ACHN (cell line): ENCODE data around the gene TXNDC5.

Source experiments
- DNase-seq: peaks from one replicate; pipeline ENCODE4 v3.0.0-alpha.2; 2015
- in situ Hi-C: cut with HindIII; loops from 2 replicates; pipeline ENCODE4 v1.10.0; 2017; ENCODE audit warnings: low sequenced_read_pairs, low pct_ligation_motif_present, low pct_unique_long_range_greater_than_20kb

The TXNDC5 gene

DNA sequence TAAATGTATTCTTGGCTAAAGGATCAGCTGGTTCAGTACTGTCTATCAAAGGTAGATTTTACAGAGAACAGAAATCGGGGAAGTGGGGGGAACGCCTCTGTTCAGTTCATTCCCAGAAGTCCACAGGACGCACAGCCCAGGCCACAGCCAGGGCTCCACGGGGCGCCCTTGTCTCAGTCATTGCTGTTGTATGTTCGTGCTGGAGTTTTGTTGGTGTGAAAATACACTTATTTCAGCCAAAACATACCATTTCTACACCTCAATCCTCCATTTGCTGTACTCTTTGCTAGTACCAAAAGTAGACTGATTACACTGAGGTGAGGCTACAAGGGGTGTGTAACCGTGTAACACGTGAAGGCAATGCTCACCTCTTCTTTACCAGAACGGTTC, 29.9 kb downstream of the TXNDC5 start:
- DNase-seq: no peak
- in situ Hi-C loops: no loop called here

DNA sequence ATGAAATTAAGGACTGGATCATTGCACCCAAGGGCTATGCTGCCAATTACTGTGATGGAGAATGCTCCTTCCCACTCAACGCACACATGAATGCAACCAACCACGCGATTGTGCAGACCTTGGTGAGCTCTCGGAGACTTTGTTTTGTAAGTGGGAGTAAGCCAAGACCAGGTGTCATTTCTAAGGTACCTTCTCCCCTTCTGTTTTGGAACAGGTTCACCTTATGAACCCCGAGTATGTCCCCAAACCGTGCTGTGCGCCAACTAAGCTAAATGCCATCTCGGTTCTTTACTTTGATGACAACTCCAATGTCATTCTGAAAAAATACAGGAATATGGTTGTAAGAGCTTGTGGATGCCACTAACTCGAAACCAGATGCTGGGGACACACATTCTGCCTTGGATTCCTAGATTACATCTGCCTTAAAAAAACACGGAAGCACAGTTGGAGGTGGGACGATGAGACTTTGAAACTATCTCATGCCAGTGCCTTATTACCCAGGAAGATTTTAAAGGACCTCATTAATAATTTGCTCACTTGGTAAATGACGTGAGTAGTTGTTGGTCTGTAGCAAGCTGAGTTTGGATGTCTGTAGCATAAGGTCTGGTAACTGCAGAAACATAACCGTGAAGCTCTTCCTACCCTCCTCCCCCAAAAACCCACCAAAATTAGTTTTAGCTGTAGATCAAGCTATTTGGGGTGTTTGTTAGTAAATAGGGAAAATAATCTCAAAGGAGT, 30.4 kb downstream of the TXNDC5 start:
- in situ Hi-C loops: no loop called here
- DNase-seq: no peak

DNA sequence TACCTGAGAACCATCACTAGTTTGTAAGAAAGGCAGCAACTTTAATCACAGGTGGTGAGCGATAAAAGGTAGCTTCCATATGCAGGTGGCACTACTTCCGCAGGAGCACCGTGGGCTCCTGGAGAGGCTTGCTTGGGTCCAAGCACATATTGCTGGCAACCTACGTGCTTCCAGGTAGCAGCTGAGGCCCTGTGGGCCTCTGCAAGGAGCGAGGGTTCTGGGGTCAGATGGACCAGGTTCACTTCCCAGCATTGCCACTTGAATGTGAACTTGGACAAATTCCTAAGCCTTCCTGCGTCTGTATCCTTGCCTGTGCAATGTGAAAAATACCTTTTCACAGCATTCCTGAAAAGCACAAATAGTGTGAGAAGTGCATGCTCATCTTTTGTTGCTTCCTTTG, 31.0 kb downstream of the TXNDC5 start:
- in situ Hi-C loops: no loop called here
- no peak for DNase-seq

DNA sequence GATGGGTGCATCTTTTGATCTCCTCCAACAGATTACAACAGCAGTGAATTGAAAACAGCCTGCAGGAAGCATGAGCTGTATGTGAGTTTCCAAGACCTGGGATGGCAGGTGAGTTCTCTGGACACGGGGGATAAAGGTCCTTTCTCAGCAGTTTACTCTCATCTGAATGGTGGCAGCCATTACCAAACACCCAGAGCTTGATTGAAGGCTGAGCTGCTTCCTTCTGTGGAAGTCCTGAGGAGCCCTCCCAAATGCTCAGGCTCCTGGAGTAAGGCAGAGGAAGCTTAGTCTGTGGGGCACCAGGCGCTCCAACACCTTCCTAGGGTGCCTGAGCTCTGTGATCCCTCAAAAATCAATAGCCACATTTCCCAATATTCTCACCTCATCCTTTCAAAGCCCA, 31.5 kb downstream of the TXNDC5 start:
- DNase-seq: no peak
- in situ Hi-C loops: no loop called here

DNA sequence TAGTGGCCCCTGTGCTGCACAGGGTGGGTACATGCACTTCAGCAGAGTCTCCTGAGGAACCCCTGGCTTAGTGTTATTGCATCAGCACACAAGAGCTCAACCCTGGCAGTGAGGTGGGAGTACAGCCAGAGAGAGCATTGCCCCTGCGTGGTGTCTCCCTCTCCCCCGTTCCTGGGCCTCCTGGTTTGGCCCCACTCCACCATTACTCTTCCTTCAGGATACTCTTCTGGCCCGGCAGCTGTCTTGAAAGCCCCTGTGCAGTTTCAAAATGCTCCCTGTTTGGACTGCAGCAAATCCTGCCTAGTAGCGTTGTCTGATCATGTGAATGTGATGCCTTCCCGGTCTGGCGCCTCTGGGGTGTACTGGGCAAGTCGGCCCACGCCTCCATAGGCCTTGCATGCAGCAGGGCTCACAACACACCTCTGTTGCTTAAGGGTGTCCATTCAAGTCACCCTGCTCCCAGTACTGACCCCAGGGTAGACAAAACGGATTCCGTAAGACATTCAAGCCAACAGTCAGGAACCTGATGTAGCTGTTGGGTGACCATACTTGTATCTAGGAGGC, 32.1 kb downstream of the TXNDC5 start:
- no peak for DNase-seq
- in situ Hi-C loops: no loop called here

DNA sequence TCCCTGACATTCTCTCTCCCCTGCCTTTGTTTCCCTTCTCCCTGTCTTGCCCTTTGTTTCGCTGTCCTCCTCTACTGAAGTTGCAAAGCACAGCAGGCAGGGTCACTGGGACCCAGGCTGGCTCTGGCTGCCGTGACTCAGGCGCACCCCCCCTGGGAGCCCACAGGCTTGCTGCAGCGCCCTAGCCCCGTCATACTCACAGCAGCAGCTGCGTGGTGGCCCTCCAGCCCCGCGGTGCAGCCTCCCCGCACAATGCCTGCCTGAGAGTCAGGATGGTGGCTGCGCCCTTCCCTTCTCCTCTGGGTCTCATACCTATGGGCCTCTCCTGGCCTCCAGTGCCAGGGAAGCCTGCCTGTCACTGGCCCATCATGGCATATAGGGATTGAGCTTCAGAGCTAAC, 41.7 kb downstream of the TXNDC5 start:
- no peak for DNase-seq
- in situ Hi-C loops: no loop called here

DNA sequence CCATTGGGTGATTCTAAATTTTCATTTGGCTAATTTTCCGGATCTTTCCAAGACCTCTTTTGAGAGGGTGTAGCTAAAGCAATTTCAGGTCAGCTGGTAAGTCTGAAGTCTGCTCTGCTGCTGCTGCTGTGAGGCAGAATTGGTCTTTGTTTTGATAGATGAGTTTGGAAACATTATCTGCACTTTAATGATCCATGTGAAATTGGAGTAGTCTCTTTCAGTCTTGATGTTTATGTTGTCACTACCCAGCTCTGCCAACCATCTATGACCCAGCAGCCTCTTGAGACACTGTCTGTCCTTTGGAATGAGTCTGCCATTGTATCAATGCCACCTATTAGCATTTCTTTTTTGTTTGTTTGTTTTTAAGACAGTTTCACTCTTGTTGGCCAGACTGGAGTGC, 44.1 kb downstream of the TXNDC5 start:
- in situ Hi-C loops: no loop called here
- DNase-seq: no peak

DNA sequence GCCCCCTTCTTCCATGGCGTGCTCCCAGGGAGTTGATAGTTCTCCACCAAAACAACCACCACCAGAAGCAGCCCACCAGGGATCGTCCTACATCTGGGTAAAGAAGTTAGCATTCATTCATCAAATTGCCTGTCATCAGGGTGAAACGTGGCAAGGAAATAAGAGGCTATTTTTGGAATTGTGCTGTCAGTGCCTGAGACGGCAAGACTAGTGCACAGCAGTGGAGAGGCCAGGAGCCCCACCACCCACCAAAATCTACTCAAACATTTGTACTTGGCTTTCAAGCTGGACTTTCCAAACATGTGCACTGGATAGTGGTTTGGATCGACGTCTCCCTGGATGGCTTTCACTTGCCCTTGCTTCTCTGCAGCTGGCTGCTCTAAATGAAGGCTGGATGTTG, 44.8 kb downstream of the TXNDC5 start:
- DNase-seq: no peak
- in situ Hi-C loops: no loop called here

DNA sequence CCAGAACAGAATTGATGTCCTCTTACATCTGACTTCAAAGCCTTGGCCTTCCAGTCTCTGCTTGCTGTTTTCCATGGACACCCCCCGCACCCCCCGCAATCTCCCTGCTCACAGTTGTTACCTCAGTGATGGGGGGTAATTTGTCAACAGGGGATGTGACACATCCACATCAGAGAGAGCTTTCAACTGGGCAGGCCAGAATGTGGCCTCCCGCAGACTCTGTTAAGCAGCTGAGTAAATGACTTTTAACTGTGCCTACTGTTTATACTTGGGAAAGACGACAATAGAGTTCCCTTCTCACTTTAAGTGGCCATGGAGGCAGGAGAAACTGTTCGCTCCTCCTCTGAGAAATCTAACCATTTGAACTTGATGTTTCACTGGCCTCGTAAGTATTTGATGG, 51.0 kb downstream of the TXNDC5 start:
- in situ Hi-C loops: no loop called here
- DNase-seq: no peak

DNA sequence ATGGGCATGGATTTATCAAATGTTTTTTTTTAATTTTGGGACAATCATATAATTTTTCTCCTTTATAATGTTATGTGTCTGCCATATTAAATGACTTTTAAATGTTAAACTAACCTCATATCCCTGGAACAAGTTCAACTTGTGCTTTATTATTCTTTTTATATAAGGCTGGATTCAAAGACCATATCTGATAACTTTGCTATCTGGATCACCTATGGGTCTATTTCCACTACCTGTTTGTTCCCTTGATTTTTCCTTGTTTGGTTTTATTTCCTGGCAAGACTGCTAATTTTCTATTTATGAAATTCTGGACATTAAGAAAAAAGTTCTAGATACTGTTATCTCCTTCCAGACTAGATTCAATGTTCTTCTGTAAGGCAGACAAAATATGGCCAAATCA, 58.8 kb downstream of the TXNDC5 start:
- DNase-seq: no peak
- in situ Hi-C loops: no loop called here

DNA sequence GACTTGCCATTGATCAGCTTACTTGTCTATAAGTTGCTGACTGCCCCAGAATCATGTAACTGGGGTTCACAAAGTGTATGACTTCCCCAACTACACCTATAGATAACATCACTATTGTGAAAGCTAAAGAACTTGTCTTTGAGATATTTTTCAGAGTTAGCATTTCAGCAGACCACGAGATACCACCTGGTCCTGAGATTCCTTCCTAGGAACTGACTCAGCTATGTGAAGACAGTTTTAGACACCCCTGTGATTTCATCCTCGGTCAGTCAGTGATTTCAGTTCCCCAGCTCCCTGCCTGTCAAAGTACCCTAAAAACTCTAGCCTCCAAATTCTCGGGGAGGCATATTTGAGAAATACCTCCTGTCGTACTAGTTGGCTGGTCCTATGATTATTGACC, 62.4 kb downstream of the TXNDC5 start:
- no peak for DNase-seq

DNA sequence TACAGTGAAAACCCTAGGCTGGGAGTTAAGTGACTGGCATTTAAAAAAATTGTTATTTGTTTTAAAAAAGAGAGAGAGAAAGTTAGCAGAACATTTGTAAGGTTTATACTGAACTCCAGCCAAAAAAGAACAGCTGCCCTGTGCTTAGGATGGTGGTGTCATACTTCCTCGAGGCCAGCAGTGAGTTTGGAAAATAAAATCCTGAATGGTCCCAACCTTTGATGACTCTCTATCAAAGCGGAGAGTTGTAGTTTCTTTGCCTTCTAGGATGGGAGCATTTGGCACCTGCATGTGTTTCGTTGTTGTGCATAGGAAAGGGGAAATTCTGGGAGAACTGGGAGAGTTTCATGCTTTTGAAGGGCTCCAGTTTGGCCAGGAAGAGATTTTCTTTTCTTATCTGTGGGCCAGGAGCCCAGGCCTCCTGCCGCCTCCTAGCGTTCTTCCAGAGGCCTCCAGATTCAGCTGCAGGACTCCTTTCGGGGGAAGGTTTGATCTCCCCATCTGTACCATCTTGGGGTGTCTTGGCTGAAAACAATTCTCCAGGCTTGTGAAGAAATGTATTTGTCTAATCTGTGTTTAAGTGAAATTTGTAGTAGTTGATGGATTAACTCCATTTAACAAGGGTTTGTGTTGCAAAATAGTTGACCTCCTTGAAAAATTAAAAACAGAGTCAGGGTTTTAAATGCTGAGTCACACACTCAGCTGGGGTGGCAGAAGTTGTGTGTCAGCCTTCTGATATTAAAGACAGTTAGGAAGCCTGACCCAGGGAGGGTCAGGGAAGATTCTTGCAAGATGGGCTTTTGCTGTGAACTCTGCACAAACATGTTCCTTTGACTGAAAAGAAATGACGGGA, 63.4 kb downstream of the TXNDC5 start:
- no peak for DNase-seq
- in situ Hi-C loops: no loop called here

More for the DNA sequence above, 62.4 kb downstream of the TXNDC5 start:
- in situ Hi-C loops: no loop called here

DNA sequence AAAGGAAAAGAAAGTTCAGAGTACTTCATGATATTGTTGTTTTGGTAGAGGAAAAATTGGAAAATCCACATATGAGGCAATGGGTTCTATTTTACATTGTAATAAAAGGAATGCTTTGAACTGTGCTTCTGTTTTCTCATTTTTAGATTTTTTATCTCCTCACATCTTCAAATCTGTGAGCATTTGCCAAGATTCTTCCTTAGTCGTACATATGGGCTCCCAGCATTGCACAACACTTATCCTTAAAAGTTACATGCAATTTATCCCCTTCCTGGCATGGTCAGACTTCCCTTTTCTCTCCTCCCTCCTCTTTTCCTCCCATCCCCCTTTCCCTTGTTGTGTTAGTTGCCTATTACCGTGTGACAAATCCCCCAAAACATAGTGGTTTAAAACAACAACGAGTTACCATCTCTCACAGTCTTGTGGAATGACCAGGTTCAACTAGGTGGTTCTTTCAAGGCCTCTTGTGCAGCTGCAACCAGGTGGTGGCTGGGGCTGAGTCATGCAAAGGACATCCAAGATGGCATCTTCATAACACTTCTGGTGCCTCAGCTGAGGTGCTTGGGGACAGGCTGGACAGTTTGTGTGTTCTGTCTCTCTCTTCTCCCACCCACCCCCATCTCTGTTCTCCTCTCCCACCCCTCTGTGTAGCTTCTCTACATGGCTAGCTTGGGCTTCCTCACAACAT, 68.7 kb downstream of the TXNDC5 start:
- in situ Hi-C loops: no loop called here
- no peak for DNase-seq

DNA sequence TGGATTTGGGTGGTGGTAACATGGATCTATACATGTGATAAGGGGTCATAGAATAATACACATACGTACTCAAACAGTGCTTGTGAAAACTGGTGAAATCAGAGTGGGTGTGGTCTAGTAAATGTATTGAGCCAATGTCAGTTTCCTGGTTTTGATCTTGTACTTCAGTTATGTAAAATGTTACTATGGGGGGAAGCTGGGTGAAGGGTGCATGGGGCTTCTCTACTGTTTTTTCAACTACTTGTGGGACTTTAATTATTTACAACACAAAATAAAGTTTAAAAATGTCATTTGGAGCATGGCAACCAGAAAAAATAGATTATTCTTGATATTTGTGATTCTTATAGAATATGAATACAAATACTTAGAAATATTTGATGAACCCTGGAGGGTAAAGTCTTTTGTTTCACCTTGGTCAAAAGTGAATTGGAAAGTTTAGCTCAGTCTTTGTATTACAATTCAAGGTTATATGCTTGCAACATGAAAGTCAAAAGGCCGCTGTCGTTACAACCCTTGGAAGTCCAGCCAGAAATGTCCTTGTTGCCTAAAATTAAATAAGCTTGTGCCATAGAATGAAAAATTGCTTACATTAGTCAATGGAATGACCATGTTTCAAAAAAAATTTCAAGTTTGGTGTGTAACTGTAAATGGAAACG, 74.1 kb downstream of the TXNDC5 start:
- in situ Hi-C loops: no loop called here
- no peak for DNase-seq

DNA sequence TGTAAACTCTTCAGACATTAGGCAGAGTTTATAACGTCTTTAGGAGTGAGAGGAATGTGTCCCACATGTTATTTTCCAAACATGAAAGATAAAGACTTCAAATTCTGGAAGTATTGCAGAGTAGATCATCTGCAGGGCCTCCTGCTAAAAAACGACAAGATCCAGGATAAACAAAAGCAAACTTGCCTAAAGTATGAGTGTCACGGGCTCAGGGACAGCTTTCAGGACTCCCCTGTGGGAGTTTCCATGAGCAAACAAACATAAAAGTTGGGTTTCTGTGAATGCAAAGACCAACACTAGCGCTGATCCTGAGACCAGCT, 76.9 kb downstream of the TXNDC5 start:
- DNase-seq: no peak
- in situ Hi-C loops: no loop called here

DNA sequence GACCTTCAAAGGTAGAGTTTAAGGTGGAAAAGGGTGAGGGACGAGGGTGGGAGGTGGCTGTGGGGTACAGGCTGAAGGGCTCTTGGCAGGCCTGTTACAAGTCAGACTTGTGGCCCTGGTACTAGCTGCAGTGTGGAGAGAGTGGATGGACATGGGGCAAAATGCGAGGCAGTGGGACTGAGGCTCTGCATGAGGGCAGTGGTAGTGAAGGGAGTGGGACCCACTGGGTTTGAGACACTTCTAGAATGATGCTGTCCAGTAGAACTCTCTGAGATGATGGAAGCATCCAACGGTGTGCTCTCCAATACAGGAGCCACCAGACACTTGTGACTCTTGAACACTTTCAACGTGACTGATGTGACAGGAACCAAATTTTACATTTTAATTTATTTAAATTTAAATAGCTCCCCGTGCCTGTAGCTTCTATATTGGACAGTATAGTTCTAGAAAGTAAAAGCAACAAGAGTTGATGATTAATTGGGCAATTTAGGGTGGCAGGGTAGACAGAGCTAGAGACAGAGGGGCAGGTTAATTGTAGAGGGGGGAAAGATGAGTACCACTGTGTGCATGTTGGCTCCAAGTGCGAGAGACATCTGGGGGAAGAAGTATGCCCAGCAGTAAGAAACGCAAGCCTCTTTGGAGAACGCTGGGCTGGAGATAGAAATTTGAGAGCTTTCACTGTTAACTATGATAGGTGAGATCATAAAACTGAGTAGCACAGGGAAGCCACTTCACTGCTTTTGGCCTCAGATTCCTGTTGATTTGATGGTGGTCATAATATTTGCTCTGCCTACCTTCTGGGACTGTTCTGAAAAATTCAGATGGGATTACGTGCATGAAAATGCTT, 77.5 kb downstream of the TXNDC5 start:
- DNase-seq: no peak
- in situ Hi-C loops: no loop called here
